ENCODE measurements around the gene LRCOL1.

LRCOL1 gene

GRCh38 chr12:132610051-132610759, at the start of gene LRCOL1:
Gene LRCOL1 (minus strand): TSS chr12:132610582. CDS start chr12:132606251, 4,331 bp downstream.
- DNase-seq, result no peak

- no peak for DNase-seq
Observed at GRCh38 chr12:132660052-132660451, 49.7 kb upstream of the LRCOL1 start.

GRCh38 chr12:132659146-132659545, 48.8 kb upstream of the LRCOL1 start:
- no peak for DNase-seq

GRCh38 chr12:132658149-132658894, 47.9 kb upstream of the LRCOL1 start:
- no peak for DNase-seq

- no peak for DNase-seq
Observed at GRCh38 chr12:132657004-132657727, 46.8 kb upstream of the LRCOL1 start.

GRCh38 chr12:132653567-132654290, 43.3 kb upstream of the LRCOL1 start:
- no peak for DNase-seq

GRCh38 chr12:132651444-132652100, 41.2 kb upstream of the LRCOL1 start:
- no peak for DNase-seq

GRCh38 chr12:132649226-132649945, 39.0 kb upstream of the LRCOL1 start:
- no peak for DNase-seq

- DNase-seq, result no peak
Observed at GRCh38 chr12:132648616-132649225, 38.3 kb upstream of the LRCOL1 start.

- no peak for DNase-seq
Observed at GRCh38 chr12:132647858-132648257, 37.5 kb upstream of the LRCOL1 start.

- DNase-seq, result no peak
Observed at GRCh38 chr12:132646850-132647249, 36.5 kb upstream of the LRCOL1 start.

GRCh38 chr12:132642846-132643835, 32.8 kb upstream of the LRCOL1 start:
- no peak for DNase-seq

GRCh38 chr12:132641811-132642650, 31.6 kb upstream of the LRCOL1 start:
- no peak for DNase-seq

GRCh38 chr12:132640936-132641335, 30.6 kb upstream of the LRCOL1 start:
- DNase-seq, result no peak

- no peak for DNase-seq
Observed at GRCh38 chr12:132639956-132640520, 29.7 kb upstream of the LRCOL1 start.

GRCh38 chr12:132638541-132639408, 28.4 kb upstream of the LRCOL1 start:
- DNase-seq, result no peak

- no peak for DNase-seq
Observed at GRCh38 chr12:132637811-132638210, 27.4 kb upstream of the LRCOL1 start.
